Measurements from ENCODE around the gene MTA1.

The MTA1 gene

GRCh38 chr14:105494606-105494929 lies 74.9 kb downstream of the MTA1 start:
- Mint-ChIP-seq H3K4me3 (no peak overlapping the region), H3K36me3 (ENCODE audit: low read depth) (peaks cover 5% of the 10 kb centered on the region), H3K9me3 (no peaks in the 10 kb centered on the region), H3K4me1 (ENCODE audit: low read depth) (peaks cover 4% of the 10 kb centered on the region), H3K27me3 (ENCODE audit: low read depth) (no peaks in the 10 kb centered on the region), H3K27ac (no peak overlapping the region)
- DNase-seq (ENCODE audit: low spot score): no peak

GRCh38 chr14:105495101-105495989 lies 75.7 kb downstream of the MTA1 start:
- H3K27me3 Mint-ChIP-seq (ENCODE audit: low read depth): no peaks in the 10 kb centered on the region
- no peaks in the 10 kb centered on the region for H3K9me3 Mint-ChIP-seq
- peaks cover 3% of the 10 kb centered on the region for H3K4me1 Mint-ChIP-seq (ENCODE audit: low read depth)
- H3K4me3 Mint-ChIP-seq: no peak overlapping the region
- peaks cover 4% of the 10 kb centered on the region for H3K36me3 Mint-ChIP-seq (ENCODE audit: low read depth)
- no peak overlapping the region for H3K27ac Mint-ChIP-seq
- DNase-seq (ENCODE audit: low spot score): no peak

GRCh38 chr14:105495990-105496830 lies 76.6 kb downstream of the MTA1 start:
- Mint-ChIP-seq H3K27me3 (ENCODE audit: low read depth) (no peaks in the 10 kb centered on the region), H3K36me3 (ENCODE audit: low read depth) (peaks cover 4% of the 10 kb centered on the region), H3K27ac (no peak overlapping the region), H3K4me3 (no peak overlapping the region), H3K9me3 (no peaks in the 10 kb centered on the region), H3K4me1 (ENCODE audit: low read depth) (peaks cover 3% of the 10 kb centered on the region)
- no peak for DNase-seq (ENCODE audit: low spot score)

GRCh38 chr14:105496831-105497591 lies 77.4 kb downstream of the MTA1 start:
- Mint-ChIP-seq H3K4me1 (ENCODE audit: low read depth) (peaks cover under 1% of the 10 kb centered on the region), H3K27ac (no peak overlapping the region), H3K36me3 (ENCODE audit: low read depth) (peaks cover under 1% of the 10 kb centered on the region), H3K27me3 (ENCODE audit: low read depth) (no peaks in the 10 kb centered on the region), H3K4me3 (no peak overlapping the region), H3K9me3 (no peaks in the 10 kb centered on the region)
- no peak for DNase-seq (ENCODE audit: low spot score)

- H3K27ac Mint-ChIP-seq: no peak overlapping the region
- no peak for DNase-seq (ENCODE audit: low spot score)
- H3K36me3 Mint-ChIP-seq (ENCODE audit: low read depth): no peaks in the 10 kb centered on the region
- no peaks in the 10 kb centered on the region for H3K4me1 Mint-ChIP-seq (ENCODE audit: low read depth)
- H3K4me3 Mint-ChIP-seq: no peak overlapping the region
- H3K27me3 Mint-ChIP-seq (ENCODE audit: low read depth): no peaks in the 10 kb centered on the region
- no peaks in the 10 kb centered on the region for H3K9me3 Mint-ChIP-seq
Observed at GRCh38 chr14:105497671-105498429, 78.2 kb downstream of the MTA1 start.

GRCh38 chr14:105498430-105499255 lies 79.0 kb downstream of the MTA1 start:
- Mint-ChIP-seq H3K27me3 (ENCODE audit: low read depth) (no peaks in the 10 kb centered on the region), H3K36me3 (ENCODE audit: low read depth) (no peaks in the 10 kb centered on the region), H3K9me3 (no peaks in the 10 kb centered on the region), H3K4me3 (no peak overlapping the region), H3K27ac (no peak overlapping the region), H3K4me1 (ENCODE audit: low read depth) (no peaks in the 10 kb centered on the region)
- no peak for DNase-seq (ENCODE audit: low spot score)

- Mint-ChIP-seq H3K27me3 (ENCODE audit: low read depth) (no peaks in the 10 kb centered on the region), H3K27ac (no peak overlapping the region), H3K4me3 (no peak overlapping the region), H3K4me1 (ENCODE audit: low read depth) (no peaks in the 10 kb centered on the region), H3K9me3 (no peaks in the 10 kb centered on the region), H3K36me3 (ENCODE audit: low read depth) (no peaks in the 10 kb centered on the region)
- DNase-seq (ENCODE audit: low spot score): no peak
Observed at GRCh38 chr14:105499256-105500035, 79.8 kb downstream of the MTA1 start.

GRCh38 chr14:105500036-105500725 lies 80.6 kb downstream of the MTA1 start:
- no peaks in the 10 kb centered on the region for H3K4me1 Mint-ChIP-seq (ENCODE audit: low read depth)
- H3K4me3 Mint-ChIP-seq: no peak overlapping the region
- no peaks in the 10 kb centered on the region for H3K27me3 Mint-ChIP-seq (ENCODE audit: low read depth)
- H3K36me3 Mint-ChIP-seq (ENCODE audit: low read depth): no peaks in the 10 kb centered on the region
- peak overlapping the region; percentile 10 for H3K27ac Mint-ChIP-seq
- no peaks in the 10 kb centered on the region for H3K9me3 Mint-ChIP-seq
- no peak for DNase-seq (ENCODE audit: low spot score)

- Mint-ChIP-seq H3K36me3 (ENCODE audit: low read depth) (no peaks in the 10 kb centered on the region), H3K4me3 (no peak overlapping the region), H3K9me3 (no peaks in the 10 kb centered on the region), H3K27me3 (ENCODE audit: low read depth) (no peaks in the 10 kb centered on the region), H3K4me1 (ENCODE audit: low read depth) (no peaks in the 10 kb centered on the region), H3K27ac (no peak overlapping the region)
- DNase-seq (ENCODE audit: low spot score): no peak
Observed at GRCh38 chr14:105500726-105501101, 81.1 kb downstream of the MTA1 start.

GRCh38 chr14:105501504-105502291 lies 82.1 kb downstream of the MTA1 start:
- no peaks in the 10 kb centered on the region for H3K36me3 Mint-ChIP-seq (ENCODE audit: low read depth)
- no peak for DNase-seq (ENCODE audit: low spot score)
- no peak overlapping the region for H3K4me3 Mint-ChIP-seq

GRCh38 chr14:105502446-105503295 lies 83.0 kb downstream of the MTA1 start:
- Mint-ChIP-seq H3K9me3 (no peaks in the 10 kb centered on the region), H3K4me1 (ENCODE audit: low read depth) (peaks cover 2% of the 10 kb centered on the region), H3K27ac (no peak overlapping the region), H3K36me3 (ENCODE audit: low read depth) (no peaks in the 10 kb centered on the region), H3K4me3 (no peak overlapping the region), H3K27me3 (ENCODE audit: low read depth) (peaks cover 2% of the 10 kb centered on the region)
- no peak for DNase-seq (ENCODE audit: low spot score)

More at GRCh38 chr14:105501504-105502291, 82.1 kb downstream of the MTA1 start:
- Mint-ChIP-seq H3K4me1 (ENCODE audit: low read depth) (no peaks in the 10 kb centered on the region), H3K27me3 (ENCODE audit: low read depth) (no peaks in the 10 kb centered on the region), H3K27ac (no peak overlapping the region), H3K9me3 (no peaks in the 10 kb centered on the region)

Measured in T-helper 2 cell treated with Interferon-gamma antibody and Interleukin-4, amounts not matched to agents 5 μg/mL and 100 μg/mL, for 36 hours (primary cell).